HS-5 (cell line): ENCODE measurements around the gene FN3K.
"Not testable (repeated sequence)": the region's sequence is repeated elsewhere in the genome, so short reads cannot be mapped to it uniquely, and the experiment has no call there.

Source experiments
- DNase-seq: peaks from one replicate; pipeline ENCODE4 v3.0.0-alpha.2; 2012; ENCODE audit warnings: low read depth

FN3K gene

DNA sequence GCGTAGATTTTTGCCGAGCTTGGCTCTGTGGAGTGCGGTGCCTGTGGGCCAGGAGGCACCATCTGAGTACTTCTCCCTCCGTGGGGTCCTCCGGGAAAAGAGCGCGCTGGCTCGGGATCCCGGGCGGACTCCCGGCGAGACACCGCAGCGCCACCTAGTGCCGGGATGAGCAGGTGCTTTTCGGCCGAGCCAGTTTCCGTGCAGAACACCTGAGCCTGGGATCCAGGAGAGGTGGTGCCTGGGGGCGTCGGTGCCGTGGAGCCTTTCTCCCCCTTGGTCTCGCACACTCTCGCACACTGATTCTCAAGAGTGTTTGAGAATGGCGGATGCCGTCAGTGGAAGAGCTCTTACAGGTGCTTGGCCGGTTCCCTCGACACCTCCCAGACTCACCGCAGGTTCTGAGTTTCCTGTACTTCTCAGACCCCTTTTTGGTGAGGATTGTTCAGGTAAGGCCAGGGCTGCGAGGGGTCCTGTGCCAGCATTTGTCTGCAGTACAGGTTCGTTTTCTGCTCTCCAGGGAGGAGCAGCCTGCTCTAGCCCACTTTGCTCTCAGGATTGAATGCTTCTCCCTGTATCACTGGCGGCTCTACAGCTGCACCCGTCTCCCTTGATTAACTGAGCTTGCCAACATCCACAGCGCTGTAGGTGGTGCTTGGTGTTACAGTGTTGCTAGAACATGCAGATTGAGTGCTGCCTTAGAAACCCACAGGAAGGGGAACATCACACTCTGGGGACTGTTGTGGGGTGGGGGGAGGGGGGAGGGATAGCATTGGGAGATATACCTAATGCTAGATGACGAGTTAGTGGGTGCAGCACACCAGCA, 39.8 kb downstream of the FN3K start:
- no peak for DNase-seq

DNA sequence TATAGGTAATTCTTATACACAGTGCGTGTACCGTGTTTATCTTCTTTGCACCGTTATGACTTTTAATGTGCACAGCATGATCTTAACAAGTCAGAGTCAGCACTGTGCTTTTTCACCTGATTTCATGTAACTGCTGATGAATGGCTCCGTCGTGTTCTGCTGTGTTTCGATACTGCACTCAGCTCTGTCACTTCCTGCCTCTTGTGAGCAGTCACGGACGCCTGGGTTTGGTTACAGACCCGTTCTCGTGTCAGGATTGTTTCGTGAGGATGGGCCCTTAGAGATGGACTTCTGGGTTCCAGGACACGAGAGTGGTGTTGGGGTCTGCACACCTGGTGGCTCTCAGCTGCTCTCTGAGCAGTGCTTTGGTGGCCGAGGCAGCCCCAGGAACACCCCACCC, 41.0 kb downstream of the FN3K start:
- no peak for DNase-seq

DNA sequence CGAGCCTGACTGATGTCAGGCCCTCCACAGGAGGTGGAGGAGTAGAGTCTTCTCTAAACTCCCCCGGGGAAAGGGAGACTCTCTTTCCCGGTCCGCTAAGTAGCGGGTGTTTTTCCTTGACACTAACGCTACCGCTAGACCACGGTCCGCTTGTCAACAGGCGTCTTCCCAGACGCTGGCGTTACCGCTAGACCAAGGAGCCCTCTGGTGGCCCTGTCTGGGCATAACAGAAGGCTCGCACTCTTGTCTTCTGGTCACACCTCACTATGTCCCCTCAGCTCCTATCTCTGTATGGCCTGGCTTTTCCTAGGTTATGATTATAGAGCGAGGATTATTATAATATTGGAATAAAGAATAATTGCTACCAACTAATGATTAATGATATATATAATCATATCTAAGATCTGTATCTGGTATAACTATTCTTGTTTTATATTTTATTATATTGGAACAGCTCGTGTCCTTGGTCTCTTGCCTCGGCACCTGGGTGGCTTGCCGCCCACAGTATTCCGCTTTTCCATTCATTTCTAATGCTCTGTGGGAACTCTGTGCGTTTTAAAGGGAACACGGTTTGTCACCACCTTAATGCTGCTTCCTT, 42.5 kb downstream of the FN3K start:
- not testable (repeated sequence) for DNase-seq

DNA sequence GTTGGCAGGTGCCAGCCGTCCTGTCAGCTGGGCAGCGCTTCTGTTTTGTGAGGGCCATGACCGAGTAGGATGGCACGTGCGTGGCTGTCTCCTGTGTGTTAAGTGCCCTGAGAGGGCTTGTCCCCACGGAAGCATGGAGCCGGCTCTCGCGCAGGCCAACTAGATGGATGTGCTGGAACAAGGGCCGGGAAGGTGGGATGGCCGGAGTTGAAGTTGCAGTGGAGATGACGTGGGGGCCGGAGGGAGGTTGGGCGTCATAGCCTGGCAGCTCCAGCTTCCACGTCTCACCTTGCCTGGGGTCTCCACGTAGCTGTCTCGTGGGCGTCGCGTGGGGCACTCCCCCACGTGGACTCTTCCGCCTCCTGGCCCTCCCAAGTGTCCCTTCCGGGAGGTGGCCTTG, 44.1 kb downstream of the FN3K start:
- no peak for DNase-seq

DNA sequence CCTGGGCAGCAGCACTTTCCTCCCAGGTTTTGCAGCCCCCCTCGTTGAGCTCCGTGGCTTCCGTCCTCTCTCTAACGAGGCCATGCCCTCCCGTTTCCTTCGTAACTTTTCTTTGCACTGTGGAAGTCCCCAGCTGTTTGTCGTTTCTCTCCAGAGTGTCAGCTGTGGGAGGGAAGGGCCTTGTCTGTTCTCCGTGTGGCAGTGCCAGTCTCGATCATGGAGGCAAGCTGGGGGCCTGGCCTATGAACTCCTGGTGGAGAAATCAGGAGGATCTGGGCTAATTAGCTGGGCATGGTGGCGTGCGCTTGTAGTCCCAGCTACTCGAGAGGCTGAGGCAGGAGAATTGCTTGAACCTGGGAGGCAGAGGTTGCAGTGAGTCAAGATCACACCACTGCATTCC, 44.8 kb downstream of the FN3K start:
- no peak for DNase-seq

DNA sequence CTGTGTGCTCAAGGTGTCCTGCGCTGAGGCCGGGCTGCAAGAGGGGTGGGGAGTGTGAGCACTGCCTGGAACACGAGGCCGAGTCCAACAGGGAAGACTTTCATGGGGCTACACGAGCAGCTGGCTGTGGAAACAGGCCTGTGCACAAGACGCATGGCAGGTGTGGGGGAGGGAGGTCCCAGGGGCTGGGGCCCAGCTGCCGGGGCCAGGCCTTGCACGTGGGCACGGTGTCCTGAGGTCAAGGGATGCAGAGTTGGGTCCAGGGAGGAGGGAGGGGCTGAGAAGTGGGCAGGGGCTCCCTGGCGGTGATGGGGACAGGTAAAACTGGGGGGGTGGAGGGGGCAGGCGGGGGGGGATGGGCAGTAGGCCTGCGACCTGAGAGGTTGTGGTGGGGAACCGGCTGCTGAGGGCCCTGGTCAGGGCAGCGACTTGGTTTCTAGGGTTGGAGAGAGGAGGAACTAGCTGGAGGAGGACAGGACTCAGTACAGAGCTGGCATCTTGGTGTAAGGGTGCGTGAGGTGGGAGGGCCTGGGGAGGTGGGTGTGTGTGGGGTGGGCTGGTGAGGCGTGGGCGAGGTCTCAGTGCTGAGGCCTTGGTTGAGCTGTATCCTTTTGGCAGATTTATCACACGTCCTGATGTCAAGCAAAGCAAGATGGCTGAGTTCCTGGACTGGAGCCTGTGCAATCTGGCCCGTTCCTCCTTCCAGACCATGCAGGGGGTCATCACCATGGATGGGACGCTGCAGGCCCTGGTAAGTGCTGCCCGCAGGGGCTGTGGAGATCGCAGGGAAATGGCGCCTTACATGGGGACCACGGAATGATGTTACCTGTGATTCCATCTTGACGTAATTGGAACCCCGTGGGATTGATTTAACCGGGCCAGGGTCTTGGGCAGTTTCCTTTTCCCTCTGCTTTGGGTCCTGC, 45.8 kb downstream of the FN3K start:
- no peak for DNase-seq

DNA sequence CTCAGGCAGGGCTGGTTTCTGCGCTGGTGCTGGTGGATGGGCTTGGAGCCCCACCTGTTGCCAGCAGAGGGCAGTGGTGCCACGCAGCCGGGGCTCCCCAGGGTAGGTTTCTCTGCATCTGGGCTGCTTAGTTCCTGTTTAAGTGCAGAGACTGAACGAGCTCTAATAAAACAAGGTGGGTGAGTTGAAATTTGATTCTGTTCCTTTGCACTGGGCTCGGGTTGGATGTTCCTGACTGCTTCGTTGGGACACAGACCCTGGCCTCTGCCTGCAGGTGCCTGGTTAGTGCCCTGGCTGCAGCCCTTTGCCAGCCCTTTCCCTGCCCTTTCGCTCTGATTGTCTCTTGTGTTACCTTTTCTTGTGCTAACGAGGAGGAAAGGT, 46.5 kb downstream of the FN3K start:
- no peak for DNase-seq

DNA sequence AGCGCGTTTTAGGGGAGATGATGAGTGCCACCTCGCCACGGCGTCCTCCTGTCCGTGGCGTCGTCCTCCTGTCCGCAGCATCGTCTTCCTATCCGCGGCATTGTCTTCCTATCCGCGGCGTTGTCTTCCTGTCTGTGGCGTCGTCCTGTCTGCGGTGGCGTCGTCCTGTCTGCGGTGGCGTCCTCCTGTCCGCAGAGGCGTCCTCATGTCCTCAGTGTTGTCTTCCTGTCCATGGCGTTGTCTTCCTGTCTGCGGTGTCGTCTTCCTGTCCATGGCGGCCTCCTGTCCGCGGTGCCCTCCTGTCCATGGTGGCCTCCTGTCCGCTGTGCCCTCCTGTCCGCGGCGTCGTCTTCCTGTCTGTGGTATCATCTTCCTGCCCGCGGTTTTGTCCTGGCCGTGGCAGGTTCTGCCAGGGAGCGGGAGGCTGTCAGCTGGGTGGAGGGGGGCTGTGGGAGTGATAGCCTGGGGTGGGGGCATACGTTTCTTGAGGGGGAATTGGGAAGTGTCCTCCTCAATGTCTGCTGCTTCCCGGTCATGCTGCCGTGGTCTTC, 47.3 kb downstream of the FN3K start:
- DNase-seq = no peak

DNA sequence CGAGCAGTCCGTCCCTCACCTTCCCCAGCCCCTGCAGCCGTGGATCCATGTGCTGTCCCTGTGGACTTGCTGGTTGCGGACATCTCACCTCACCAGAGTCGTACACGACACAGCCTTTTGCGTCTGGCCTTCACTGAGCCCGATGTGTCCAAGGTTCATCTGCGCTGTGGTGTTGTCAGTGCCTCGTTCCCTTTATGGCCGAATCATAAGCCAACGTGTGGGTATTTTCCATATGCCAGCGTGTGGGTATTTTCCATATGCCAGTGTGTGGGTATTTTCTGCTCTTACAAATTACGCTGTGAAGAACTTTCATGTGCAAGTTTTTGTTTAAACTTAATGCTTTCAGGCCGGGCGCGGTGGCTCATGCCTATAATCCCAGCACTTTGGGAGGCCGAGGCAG, 48.1 kb downstream of the FN3K start:
- no peak for DNase-seq

DNA sequence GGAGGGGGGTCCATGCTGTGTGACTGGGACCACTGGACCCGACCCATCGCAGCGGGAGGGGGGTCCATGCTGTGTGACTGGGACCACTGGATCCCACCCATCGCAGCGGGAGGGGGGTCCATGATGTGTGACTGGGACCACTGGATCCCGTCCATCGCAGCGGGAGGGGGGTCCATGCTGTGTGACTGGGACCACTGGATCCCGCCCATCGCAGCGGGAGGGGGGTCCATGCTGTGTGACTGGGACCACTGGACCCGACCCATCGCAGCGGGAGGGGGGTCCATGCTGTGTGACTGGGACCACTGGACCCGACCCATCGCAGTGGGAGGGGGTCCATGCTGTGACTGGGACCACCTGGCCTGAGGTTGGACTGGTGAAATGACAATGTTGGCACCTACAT, 50.2 kb downstream of the FN3K start:
- DNase-seq = not testable (repeated sequence)

DNA sequence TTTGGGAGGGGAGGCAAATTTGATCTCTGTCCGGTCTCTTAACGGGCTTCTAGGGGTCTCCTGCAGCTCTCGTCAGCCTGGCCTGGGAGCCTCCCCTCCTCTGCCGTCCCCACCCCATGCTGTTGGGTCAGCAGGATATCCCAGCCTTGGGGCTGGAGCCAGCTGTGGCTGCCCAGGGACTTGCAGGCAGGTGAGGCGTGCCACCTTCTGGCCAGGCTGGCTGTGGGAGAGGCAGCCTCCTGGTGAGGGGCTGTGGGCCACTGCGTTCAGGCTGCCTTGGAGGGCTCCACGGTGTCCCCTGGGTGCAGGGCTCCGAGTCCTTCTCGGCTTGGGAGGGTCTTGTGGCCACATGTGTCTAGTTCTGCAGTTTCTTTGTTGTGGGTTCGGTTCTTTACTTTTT, 51.0 kb downstream of the FN3K start:
- no peak for DNase-seq

DNA sequence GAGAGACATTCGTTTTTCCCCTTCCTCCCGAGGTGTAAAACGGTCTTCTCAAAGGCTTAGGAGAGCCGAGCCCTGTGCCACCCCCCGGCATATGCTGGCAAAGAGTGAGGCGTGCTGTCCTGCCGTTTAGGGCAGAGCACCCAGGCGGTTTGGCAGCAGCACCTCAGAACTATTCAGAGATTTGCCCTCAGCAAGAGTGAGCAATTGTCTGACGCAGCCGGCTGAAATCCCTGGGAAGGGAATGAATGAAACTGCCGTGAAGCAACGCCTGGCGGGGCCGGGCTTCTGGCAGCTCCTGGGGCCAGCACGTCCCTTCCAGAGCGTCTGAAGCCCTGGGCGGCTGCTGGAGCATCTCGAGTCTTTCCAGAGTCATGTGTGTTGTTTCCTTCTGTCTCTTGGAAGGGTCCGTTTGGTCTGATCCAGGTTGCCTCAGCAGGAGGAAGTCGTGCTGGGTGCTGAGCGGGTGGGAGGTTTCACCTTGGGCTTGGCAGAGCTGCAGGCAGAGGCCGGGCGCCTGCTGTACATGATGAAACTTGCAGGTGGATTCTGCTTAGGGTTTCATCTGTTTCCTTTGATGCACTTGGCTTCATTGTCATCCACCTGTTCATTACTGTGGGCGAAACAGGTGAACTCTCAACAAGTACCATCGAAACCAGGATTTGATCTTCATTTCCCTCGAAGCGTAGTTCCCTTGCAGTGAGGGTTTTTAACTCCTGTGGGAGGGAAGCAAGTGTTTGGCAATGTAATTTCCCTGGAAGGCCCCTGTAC, 51.9 kb downstream of the FN3K start:
- no peak for DNase-seq

DNA sequence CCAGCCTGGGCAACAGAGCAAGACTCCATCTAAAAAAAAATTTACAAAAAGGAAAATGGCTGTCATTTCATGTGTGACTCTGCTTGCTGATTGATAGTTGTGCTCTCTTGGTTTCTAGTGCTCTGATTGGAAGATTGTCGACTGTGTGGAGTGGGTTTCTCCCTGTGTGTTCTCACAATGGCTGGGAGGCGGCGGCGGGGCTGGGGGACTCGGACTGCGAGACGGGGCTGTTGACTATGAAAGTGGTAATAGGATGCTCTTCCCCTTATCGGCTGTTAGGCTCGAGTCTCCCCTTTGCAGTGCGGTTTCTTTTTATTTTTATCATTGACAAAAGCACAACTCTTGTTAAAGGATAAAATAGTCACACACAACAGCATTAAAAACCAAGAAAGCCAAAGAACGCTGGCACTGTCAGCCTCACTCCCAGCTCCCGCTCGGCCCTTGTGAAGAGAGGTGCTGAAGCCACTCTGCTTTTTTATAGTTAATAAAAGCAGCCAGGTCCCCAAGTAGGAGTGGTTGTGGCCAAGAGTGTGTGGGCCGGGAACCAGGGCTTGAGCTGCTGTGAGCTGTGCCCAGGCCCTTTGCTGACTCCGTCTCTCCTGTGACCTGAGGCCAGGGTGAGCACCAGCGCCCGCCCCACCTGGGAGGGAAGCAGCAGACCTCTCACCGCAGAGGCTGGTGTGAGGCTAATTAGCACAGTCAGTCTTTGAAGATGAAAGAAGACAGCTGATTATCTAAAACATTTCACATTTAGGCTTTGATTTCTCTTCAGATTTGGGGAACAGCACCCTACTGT, 53.0 kb downstream of the FN3K start:
- no peak for DNase-seq

DNA sequence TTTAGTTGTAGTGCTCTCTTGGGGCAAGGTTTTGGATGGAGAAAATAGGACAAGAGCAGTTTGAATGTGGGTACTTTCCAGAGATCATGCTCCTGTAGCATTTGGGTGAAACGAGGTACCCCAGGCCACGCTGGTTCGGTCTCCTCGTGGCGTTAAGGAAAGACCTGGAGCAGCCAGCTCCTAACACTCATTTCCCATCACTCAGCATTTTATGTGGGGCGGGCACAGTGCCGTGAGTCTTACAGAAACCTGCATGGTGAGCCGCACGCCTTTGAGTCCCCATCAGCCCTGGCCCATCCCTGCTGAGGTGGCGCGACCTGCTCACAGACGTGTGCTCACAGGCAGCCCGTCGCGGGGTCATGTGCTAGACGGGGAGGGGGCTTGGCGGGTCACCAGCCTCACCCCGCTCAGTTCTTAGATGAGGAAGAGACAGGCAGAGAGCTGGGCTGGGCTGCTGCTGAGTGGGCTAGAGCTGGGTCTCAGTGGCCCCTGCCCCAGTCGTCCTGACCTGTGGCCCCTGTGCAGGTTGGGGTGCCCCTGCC, 53.7 kb downstream of the FN3K start:
- no peak for DNase-seq

DNA sequence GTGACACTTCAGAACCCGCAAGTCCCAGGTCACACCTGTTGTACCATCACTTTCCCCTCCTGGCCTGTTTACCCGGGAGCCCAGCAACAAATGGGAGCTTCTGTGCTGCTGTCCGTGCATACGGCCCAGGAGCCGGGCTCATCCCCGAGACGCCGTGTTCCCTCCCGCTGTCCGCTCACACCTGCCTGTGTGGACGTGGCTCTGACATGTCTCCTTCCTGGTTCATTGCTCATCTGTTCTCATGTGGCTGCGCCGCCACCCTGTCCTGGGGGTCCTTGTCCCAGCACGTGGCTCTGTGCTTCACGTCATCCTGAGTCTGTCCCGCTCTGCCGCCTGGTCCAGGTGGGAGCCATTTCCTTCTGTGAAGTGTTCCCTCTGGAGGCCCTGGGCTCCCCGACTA, 54.4 kb downstream of the FN3K start:
- DNase-seq = no peak

DNA sequence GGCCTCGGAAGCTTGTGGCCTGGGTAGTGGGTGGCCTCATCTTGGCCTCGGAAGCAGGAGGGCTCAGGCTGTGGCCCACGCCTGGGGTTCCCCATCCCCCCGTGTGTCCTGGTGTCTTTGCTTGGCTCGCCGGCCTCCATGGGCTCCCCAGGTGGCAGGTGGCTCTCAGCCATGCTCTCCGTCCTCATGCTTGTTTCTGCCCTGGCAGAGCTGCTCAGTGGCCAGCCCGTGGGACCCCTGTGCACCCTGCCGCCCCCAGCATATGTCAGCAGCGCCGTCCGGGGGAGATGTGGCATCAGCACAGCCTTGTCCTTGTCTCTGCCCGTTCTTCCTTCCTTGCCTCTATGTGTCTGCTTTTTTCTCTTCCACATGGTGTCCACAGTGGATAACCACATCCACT, 55.0 kb downstream of the FN3K start:
- DNase-seq = no peak

DNA sequence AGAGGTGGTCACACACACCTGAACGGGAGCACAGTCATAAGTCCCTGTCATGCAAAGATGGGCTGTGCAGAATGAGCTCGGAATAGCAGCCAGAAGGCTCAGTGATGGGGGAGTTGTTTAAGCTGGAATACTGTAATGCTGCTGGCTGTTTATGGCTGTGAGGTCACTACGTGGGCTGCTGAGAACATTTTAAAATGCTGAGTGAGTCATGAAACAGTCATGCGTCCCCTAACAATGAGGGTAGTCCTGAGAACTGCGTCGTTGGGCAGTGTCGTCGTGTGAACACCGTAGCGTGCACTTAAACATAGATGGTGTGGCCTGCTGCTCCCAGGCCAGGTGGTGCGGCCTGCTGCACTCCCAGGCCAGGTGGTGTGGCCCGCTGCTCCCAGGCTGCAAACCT, 56.1 kb downstream of the FN3K start:
- DNase-seq = peak; percentile 41

DNA sequence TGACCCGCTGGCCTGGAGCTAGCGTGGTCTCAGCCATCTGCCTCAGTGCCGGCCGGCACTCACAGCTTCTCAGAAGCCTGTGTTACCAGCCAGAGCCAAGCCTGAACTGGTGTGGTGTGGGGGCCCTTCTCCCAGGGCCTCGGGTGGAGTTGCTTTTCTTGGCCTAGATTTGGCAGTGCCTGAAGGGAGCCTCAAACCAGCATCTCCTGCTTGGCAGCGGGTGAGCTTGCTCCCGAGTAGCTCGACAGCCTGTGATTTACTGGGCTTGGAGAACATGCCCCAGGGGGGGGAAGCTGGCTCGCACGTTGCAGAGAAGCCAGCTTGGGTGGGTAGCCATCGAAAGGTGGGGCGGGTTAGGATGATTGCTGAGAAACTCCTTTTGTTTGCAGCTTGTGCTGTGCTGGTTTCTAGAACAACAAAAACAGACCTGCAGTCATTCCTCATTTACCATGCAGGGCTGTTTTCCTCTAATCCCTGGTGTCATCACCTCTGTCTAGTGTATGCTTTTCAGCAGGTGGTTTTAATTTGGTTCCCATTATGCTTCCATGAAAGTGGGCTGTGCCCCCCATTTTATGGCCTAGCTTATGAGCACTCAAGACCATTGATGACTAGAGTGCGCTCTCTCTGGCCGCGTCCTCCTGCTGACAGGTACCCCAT, 58.7 kb downstream of the FN3K start:
- DNase-seq = no peak

DNA sequence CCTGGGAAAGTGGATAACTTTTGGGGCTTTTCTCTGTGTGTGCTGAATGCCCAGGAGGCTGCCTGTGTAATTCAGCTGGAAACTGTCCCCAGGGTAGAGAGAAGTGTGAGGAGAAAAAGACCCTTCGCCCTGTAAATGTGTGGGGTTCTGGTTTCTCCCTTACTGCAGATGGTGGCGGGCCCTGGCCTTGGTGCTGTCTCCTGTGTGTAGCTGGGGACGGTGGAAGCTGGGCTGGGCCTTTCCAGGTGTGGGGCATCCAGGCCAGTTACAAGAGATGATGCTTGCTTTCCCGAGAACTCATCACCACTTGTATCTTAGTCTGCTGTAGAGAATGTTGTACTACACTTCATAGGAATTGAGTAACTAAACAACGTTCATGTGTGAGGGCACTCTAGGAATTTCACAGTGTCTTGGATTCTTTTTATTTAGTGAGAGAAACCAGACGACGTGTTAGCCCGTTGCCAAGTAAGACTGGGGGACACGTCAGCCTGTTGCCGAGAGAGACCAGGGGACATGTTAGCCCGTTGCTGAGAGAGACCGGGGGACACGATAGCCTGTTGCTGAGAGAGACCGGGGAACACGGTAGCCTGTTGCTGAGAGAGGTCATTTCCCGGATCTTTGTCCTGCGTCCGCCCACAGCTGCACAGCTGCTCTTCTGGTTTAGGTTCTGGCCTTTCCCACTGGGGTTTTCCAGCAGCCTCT, 59.5 kb downstream of the FN3K start:
- no peak for DNase-seq

DNA sequence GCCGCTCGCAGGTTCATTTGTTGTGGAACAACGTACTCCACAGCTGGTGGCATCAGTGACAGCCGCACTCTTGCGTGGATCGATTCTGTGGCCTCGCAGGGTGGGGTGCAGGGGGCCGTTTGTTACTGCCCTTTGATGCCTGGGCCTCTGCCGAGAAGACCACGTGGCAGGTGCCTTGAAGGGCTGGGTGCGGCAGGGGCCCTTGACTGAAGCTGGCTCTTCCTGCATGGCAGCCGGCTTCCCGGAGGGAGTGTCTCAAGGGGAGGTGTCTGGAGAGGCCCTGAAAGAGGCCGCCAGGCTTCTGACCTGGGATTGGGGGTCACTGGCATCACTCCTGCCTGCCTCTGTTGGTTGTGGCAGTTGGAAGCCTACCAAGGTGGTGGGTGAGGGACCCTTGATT, 60.2 kb downstream of the FN3K start:
- no peak for DNase-seq
